Measurements from ENCODE around the gene NKX2-1.
"Not testable (repeated sequence)": the region's sequence is repeated elsewhere in the genome, so short reads cannot be mapped to it uniquely, and the experiment has no call there.

The NKX2-1 gene

GRCh38 chr14:36505892-36506731 lies 13.9 kb downstream of the NKX2-1 start:
- no peak for DNase-seq (ENCODE audit: low read depth in 2 of 2, low spot score in 1 of 2)

GRCh38 chr14:36505181-36505815 lies 14.7 kb downstream of the NKX2-1 start:
- no peak for DNase-seq (ENCODE audit: low read depth in 2 of 2, low spot score in 1 of 2)

DNA sequence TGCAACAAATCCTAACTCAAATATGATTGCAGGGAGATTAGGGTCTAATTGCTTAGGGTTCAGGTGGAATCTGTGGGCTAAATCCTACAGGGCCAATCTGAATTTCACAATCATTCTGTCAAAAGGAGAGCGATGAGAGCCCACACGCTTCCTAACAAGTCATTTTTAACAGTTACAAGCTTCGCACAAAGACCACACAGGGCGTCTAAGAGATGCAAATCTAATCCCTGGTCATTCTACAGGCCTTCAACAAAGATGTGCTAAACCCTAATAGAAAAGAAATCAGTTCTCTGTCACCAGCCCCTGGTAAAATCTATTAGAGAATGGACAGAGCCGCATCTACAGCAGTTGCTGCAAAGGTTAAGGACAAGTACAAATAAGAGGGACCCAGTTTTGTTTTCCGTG lies 15.3 kb downstream of the NKX2-1 start:
- no peak for DNase-seq (ENCODE audit: low read depth in 2 of 2, low spot score in 1 of 2)

DNA sequence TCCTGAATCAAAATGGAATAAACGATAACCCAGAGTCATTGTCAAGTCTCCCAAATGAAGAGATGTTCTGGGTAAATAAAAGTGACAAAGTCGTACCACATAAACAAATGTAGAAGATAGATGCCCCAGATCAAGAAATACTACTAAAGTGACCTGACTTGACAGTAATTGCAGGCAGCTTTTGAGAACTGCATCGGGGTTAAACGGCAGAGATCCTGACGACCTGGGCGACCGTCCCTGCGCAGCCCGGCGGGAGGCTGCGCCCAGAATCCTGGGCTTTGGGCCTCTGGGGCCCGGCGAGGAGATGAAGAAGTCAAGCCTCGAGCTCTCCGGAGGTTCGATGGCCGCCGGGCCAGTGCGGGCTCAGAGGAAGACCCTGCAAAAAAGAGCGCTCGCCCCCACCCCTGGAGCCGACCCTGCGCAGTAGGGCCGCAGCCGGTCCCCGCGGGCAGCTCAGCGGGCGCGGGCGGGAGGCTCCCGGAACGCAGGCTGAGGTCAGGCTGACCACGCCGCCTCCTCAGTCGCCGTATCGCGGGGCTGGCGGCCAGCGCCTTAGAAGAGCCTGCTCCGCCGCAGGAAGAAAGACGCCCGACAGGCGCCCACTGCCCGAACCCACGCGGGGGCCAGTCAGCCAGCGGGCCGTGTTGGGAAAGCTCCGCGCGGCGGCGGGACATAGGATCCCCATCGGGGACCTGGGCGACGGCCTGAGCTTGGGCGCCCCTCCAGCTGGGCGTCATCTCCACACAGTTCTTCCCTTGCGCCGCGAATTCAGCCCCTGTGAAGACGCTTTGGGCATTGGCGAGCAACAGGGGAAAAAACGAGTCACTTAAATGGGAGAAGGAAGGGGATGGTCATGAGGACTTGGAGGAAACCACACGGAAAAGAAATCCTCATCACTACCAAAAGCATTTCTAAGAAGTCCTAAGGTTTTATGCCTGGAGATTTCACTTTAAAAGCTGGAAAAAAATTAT lies 16.0 kb downstream of the NKX2-1 start:
- no peak for DNase-seq (ENCODE audit: low read depth in 2 of 2, low spot score in 1 of 2)

DNA sequence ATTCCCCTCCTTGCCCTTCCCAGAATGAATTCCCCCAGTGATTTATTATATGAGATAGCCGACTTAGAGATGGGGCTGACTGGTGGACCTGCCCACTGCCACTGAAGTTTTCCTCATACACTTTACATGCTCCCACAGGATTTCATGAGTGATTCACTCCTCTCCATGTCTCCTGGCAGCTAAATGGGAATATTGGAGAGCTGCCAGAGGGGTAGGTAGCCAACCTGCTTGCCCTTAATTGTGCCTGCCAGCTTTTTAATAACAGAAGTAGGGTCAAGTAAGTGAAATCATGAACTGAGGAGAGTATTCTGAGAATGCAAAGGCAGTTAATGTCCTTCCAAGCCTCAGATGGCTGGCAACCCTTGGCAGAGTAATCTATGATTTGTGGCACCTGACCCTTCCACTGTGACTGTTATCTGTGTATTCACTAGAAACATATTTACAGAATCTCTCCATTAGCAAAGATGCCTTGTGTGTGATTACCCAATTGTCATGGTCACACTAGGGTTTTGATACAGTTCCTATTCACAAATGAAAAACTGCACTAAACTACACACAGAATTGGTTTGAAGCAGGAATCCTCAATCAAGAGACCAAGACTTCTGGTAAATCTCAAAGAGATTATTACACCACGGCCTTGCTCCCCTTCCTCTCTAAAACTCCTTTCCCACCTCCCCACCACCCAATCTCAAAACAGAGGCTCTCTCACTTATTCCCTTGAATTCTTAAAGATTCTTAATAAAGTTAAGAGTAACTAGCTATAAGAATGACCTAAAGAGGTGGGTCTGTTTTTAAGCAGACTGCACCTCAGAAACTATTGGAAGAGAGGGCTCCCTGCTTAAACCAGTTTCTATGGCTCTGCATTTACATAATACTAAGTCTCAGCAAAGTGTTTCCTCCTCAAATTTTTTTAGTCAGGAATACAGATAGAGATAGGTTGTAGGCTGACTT lies 17.2 kb downstream of the NKX2-1 start:
- DNase-seq (ENCODE audit: low read depth in 2 of 2, low spot score in 1 of 2): no peak

GRCh38 chr14:36498938-36499337 lies 21.1 kb downstream of the NKX2-1 start:
- no peak for DNase-seq (ENCODE audit: low read depth in 2 of 2, low spot score in 1 of 2)

- no peak for DNase-seq (ENCODE audit: low read depth in 2 of 2, low spot score in 1 of 2)
Measured at GRCh38 chr14:36496346-36496745, 23.7 kb downstream of the NKX2-1 start.

DNA sequence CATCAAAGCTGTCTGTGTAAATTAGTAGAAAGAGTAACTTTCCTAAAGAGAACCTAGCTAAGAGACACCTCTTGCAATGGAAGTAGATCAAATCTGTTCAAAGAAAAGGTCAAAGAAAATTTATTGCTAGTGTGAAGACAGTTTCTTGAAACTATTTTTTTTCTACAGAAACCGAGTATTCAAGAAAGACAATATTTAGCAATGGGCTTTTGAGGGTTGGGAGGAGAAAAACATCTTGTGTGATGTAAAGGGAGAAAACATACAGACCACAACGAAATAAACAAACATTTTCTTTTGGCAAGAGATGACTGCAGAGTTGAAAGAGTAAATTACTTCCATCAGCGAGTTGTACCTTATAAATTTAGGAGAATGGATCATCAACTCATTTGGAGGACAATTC lies 24.4 kb downstream of the NKX2-1 start:
- no peak for DNase-seq (ENCODE audit: low read depth in 2 of 2, low spot score in 1 of 2)

DNA sequence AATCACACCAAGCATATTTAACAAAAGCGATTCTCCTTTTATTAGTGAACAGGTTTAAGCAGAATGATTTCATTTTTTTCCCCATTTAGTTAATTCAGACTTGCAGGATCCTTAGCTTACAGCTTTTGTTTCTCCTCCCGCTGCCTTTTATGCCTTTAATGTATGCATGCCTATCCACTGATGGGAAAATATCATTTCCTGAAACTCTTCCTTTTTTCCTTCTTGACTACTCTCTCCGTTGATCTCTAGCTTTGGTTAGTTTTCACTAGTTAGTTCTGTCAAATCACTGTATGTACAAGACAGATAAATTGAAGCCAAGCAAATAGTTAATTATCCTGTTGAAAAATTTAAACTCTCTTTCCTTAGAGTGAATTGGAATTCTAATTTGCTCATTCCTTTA lies 26.3 kb downstream of the NKX2-1 start:
- DNase-seq (ENCODE audit: low read depth in 2 of 2, low spot score in 1 of 2): no peak

DNA sequence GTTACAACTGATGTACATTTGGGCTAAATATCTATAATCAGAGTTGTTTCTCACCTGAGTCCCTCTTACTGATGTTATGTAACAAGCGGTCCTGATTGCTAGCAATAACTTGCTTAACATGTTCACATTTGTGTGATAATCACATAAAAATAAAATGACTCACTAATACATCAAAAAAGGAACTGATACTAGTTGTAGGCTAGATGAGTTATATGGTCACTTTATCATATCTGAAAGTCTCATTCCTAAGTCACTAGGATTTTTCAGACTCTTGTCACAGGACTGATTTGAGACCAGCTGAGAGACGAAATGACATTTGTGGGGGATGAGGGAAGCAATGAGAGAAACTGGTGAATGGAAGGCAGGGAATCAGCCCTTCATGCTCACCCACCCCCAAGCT lies 34.3 kb downstream of the NKX2-1 start:
- DNase-seq (ENCODE audit: low read depth in 2 of 2, low spot score in 1 of 2): no peak

DNA sequence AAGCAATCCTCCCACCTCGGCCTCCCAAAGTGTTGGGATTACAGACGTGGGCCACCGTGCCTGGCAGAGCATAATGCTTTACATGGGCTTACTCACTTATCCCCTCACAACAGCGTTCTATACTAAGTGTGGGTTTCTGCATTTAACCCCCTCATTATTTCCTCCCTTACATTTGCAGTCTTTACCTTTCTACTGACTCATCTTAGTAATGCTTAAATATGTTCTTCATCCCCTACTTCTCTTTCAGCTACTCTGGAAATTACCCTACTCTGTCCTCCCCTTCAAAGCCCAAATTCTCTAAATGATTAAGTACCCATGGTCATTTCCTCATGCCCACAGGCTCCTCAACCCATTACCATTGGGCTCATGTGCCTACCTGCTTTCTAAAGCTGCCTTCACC lies 40.7 kb downstream of the NKX2-1 start:
- DNase-seq (ENCODE audit: low read depth in 2 of 2, low spot score in 1 of 2): no peak

GRCh38 chr14:36478782-36479181 lies 41.2 kb downstream of the NKX2-1 start:
- DNase-seq (ENCODE audit: low read depth in 2 of 2, low spot score in 1 of 2): no peak

DNA sequence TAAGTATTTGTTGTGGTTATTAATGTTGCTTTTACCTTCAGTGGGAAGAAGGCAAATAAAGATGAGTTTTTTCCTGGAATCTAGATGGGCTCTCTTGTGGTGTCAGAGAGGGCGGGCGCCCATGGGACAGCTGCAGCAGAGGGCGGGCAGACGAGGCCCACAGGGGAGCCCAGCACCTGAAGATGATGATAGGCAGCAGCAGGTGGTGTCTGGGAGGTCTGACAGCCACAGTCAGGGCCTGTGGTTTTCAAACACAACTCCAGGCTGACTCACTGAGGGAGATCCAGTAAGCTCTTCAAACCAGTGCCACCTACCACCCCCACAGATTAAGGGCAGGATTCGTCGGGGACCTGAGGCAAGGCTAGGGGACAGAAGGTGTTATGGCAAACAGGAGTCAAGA lies 42.8 kb downstream of the NKX2-1 start:
- no peak for DNase-seq (ENCODE audit: low read depth in 2 of 2, low spot score in 1 of 2)

- not testable (repeated sequence) for DNase-seq (ENCODE audit: low read depth in 2 of 2, low spot score in 1 of 2)
Measured at GRCh38 chr14:36476061-36476460, 44.0 kb downstream of the NKX2-1 start.

DNA sequence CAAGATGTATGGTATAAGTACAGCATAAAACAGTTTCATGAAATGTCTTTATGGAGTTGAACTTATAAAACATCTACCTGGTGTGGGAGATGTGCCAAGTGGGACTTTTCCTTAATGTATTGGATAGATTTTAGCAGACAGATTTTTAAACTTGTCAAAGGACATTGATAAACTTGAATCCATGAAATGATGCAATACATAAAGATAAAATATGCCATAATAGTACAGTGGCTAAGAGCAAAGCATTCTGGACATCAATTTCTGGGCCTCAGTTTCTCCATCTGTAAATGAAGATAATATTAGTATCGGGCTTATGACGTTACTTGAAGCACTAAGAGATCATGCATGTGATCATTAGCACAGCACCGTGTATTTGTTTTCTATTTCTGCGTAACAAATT lies 45.4 kb downstream of the NKX2-1 start:
- DNase-seq (ENCODE audit: low read depth in 2 of 2, low spot score in 1 of 2): no peak

DNA sequence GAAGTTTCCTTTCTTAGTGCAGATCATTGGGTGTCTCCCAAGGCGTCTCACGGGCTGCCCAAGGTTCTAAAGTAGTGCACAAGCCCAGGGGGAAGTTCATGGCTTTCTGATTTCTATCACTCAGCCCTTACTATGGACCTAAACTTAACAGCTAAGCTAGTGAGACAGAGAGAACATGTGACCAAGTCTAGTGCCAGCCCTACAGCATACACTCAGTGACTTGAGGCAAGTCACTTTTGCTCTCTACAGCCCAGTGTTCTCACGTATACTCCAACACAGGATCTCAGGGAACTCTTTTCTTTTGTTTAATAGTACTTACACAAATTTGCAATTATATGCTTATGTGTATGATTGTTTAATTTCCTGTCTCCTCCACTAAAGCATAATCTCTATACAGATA lies 48.6 kb downstream of the NKX2-1 start:
- DNase-seq (ENCODE audit: low read depth in 2 of 2, low spot score in 1 of 2): no peak

GRCh38 chr14:36467332-36467731 lies 52.7 kb downstream of the NKX2-1 start:
- DNase-seq (ENCODE audit: low read depth in 2 of 2, low spot score in 1 of 2): no peak
